NCI-H2029 treated with DMSO at 0.1 percent for 48 hours (cell line): ENCODE results near the gene GNGT1.

Source experiments
- DNase-seq: peaks from one replicate; lab custom pipeline; 2025; lab: John Stamatoyannopoulos, UW

GNGT1 gene

DNA sequence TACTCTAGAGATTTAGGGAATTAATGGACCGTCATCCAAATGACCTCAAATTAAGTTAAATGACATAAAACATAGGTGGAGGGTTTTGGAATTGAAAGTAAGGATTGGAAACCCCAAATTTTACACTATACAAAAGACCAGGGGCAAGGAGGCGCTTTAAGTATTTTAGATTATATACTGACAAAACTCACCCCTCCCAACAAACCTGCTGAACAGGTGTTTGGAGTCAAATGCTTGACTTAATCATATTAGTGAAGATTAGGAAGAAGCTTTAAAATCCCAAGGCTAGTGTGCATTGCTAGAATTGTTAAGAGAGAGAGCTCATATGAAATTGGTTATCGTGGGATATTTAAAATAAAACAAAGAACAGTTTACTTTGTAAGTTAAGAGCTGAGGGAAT, at the start of gene GNGT1:
Gene GNGT1 (plus strand): TSS at position 301 of the 400 bp plus-strand sequence. CDS start 180 bp downstream, outside the sequence.
- no peak for DNase-seq

DNA sequence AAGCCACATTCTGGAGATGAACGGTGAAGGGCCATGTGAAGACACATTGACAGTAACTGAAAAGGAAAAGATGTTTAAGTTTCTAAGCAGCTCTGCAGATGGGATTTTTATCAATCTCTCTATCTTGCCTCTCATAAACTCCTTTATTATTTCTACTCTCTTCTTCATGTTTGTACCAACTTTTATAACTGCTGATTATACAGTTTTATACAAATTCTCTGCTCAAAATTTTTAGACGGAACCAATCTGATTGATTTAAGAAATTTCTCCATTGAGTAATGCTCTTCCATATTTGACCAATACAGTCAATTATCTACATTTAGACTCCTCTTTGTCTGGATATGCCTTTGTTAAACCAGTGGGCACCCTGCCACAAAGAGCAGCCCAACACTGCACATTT, 47.5 kb upstream of the GNGT1 start:
- no peak for DNase-seq

DNA sequence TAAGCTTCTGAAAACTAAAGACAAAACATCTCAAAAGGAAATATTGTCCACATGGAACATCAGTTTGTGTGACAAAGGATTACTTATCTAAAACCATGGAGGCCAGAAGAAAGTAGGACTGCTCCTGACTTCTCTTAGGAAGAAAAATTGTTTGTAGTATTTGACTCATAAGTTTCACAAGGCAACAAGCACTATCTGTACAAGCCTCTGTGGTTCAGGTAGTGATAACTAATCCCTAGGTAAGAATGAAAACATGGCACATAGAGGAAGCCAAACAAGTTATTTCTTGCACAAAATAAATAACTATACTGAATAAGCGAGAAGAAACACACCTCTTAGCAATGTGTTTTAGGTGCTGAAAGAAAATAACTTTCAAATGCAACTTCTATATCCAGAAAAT, 46.1 kb upstream of the GNGT1 start:
- DNase-seq, result no peak

DNA sequence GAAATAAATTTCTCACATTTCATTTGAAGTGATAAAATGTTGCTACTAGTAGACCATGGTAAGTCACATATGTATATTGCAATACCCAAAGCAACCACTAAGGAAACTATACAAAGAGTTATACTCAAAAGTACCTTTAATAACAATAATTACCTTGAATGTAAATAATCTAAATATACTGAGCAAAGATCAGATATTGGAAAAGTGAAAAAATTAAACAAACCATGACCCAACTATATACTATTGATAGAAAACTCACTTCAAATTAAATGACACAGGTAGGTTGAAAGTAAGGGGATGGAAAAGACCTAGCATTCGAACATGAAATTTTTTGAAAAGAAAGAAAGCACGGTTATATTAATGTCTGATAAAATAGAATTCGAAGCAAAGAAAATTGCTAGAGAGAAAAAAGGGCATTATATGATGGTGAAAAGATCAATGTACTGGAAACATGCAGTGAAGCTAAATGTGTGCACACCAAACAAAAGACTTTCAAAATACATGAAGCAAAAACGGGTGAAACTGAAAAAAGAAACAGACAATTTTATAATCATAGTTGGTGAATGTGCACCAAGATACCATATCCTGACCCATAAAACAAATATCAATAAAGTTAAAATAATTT, 44.9 kb upstream of the GNGT1 start:
- DNase-seq, result no peak

DNA sequence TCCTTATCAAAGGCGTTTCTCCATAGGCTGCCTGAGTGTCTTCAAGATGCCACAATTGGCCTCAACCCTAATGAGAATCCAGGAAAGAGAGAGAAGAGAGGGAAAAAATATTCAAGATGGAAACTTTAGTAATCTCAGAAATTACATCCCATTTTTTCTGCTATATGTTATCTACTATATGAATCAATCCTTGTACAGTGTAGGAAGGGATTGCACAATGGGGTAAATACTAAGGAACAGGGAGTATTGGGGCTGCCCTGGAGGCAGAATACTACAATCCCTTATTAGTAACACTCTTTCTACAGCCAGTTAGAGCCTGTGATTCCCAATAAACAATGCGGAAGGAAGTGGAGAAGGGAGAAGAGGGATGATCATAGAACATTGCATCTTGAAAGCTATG, 43.7 kb upstream of the GNGT1 start:
- no peak for DNase-seq

DNA sequence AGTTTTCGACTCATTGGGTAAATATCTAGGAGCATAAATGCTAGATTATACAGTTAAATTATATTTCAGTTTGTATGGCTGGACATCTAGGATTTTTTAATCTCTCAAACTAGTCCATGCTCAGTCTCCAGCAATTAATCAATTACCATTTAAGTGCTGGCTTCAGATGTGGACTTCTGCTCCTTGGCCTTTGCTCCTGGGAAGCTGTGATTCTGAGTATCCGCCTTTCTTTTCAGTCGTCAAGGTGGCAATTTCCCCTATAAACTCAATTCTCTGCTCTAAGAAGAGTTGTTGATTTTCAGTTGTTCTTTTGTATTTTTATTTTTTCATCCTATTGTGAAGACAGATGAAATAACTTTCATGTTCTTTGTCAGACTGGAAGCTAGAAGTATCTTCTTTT, 39.5 kb upstream of the GNGT1 start:
- no peak for DNase-seq

DNA sequence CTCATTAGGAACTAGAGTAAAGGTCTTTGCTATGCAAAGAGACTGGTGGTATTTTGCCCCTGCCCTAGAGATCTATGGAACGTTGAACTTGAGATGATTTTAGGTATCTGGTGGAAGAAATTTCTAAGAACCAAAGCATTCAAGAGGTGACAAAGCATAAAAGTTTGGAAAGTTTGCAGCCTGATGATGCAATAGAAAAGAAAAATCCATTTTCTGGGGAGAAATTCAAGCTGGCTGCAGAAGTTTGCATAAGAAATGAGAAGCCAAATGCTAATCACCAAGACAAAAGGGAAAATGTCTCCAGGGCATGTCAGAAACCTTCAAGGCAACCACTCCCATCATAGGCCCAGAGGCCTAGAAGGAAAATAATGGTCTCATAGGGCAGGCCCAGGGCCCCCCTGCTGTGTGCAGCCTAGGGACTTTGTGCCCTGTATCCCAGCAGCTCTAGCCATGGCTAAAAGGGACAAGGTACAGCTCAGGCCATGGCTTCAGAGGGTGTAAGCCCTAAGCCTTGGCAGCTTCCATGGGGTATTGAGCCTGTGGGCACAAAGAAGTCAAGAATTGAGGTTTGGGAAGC, 32.3 kb upstream of the GNGT1 start:
- no peak for DNase-seq

DNA sequence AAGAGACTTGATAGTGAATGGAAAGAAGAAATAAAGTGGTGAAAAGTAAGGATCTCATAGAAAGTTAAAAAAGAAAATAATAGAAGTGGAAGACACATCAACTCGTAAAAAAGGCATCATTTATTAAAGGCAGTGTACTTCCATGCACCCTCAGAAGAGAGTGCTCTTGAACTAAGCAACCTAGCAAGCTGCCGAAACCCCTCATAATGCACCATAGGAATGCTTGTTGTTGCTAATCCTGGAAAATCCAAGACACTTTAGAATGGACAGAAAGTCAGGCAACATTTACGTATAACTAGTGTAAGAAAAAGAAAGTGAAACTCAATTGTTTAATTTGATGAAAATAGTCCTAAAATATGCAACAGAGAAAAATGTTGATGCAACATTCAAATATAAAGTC, 28.6 kb upstream of the GNGT1 start:
- DNase-seq, result no peak

- DNase-seq, result no peak
These were observed 27.0 kb upstream of the GNGT1 start for GRCh38 chr7:93879356-93879755.

- no peak for DNase-seq
These were observed 23.9 kb upstream of the GNGT1 start for GRCh38 chr7:93882468-93882867.

- no peak for DNase-seq
These were observed 23.1 kb upstream of the GNGT1 start for GRCh38 chr7:93883078-93883916.

GRCh38 chr7:93883917-93884345, 22.4 kb upstream of the GNGT1 start:
- DNase-seq, result no peak

GRCh38 chr7:93884541-93884940, 21.8 kb upstream of the GNGT1 start:
- no peak for DNase-seq

DNA sequence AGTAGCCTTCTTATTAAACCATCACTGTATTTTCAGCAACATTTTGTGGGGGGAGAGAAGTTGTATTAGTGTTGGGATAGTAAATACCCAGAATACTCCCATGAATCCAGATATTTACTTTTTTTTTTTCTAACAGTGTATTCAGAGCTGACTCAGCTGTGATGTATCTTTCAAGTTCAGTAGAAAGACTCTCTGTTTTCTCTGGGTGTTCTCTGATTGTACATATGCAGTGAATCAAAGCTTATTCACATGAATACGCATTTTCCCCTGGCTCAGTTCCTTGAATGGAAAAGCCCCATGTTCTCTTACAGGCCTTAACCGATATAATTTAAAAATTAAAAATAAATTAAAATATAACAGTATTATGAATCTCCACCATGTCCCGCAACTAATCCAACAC, 17.1 kb upstream of the GNGT1 start:
- DNase-seq, result no peak

GRCh38 chr7:93890041-93890463, 16.3 kb upstream of the GNGT1 start:
- no peak for DNase-seq

DNA sequence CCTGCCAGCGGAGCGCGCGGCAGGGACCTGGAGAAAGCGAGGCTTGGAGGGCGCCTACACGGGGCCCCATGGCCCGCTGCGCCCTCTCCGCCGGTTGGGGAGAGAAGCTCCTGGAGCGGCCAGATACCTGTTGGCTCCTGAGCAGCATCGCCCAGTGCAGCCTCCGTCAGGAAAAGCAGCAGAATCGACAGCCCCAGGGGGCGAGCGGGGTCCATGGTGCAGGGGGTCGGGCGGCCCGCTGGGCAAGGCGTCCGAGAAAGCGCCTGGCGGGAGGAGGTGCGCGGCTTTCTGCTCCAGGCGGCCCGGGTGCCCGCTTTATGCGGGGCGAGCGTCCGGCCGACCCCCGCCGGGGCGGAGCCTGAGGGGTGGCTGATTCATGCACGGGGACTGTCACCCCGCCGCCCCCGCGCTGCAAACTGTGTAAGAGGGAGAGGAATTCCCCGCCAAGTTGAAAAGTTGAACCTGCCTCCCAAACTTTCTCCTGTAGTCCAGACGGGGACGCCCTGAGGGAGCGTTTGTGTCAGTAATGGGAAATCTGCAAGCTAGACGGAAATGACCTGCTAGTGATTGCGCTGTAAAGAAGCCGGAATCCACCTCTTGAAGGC, 15.8 kb upstream of the GNGT1 start, which contains the start of gene TFPI2:
Gene TFPI2 (minus strand): TSS at position 290 of the 605 bp plus-strand sequence. CDS start 75 bp downstream, at position 215.
- no peak for DNase-seq

GRCh38 chr7:93894426-93894825, 11.9 kb upstream of the GNGT1 start:
- no peak for DNase-seq

DNA sequence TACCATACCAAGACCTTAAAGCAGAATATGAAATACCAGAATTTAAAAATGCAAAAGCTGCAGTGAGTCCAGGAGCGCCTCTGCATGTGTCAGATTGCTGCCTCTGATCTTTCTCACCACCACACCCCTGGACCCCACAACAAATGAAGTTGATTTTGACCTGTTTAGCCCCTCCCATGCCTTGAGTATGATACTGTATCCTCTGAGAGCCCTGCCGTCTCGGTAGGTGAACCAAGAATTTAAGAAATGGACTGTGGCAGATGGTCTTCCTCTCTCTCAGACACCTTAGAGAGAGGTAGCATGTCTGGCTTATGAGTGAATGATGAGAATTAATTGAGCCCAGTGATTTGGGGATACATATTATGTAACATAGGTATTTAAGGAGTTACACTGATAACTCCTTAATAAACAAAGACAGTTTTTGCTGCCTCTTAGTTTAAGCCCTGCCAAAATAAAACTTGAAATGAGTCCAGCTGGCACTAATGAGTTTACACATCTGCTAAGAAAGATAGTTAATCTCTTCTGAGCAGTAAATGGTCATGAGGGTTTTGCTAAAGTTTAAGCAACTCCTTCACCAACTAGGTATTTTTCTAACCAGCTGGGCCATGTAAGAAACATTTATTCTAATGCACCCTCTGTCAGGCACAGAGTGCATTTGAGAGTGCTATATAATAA, 11.3 kb upstream of the GNGT1 start:
- no peak for DNase-seq

- DNase-seq, result no peak
These were observed 10.3 kb upstream of the GNGT1 start for GRCh38 chr7:93895859-93896600.

GRCh38 chr7:93897680-93898079, 8.7 kb upstream of the GNGT1 start:
- no peak for DNase-seq

DNA sequence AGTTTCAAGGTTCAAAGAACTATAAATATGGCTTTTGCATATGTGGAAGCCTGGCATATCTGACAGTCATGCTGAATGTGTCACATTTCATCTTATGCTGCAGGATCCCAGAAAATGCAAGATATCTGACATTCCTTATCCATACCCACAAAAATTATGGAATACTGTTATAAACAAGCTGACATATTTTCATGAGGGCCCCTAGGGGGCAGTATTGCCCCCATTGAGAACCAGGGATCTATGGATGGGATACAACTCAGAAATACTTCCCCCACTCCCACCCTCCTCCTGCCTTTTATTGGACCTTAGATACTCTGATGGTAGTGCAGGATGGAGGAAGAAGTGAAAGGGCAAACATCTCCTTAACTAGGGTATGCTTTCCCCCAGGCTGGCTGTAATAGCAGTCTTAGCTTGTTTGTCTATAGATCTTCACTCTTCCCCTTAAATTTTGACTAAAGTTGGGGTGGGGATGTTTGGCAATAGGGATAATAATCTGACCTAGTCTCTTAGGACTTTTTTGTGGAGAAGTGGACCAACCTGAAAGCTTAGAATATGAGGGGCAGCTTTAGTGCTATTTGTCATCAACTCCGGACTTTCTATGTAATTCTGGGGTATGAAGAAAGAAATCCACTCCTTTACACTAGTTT, 3.5 kb upstream of the GNGT1 start:
- no peak for DNase-seq
